Forelimb muscle (tissue), 1 donor: ENCODE measurements around the gene ERLEC1. TPM values are rescaled to one million over a fixed set of nuclear protein-coding genes. Genes with fewer than 3 reads are reported as not detected.
"Not testable (repeated sequence)": the region's sequence is repeated elsewhere in the genome, so short reads cannot be mapped to it uniquely, and the experiment has no call there.

Source experiments
- DNase-seq: peaks from one replicate; pipeline ENCODE4 v3.0.0-alpha.2; 2013; ENCODE audit warnings: low read depth
- polyA plus RNA-seq: library from polyadenylated mRNA; unstranded; fragments of 120-200 nt; gene quantifications from one replicate; pipeline ENCODE4 v1.2.1, GENCODE V29; 2013; ENCODE audit not compliant: insufficient read length

Gene ERLEC1, protein sequence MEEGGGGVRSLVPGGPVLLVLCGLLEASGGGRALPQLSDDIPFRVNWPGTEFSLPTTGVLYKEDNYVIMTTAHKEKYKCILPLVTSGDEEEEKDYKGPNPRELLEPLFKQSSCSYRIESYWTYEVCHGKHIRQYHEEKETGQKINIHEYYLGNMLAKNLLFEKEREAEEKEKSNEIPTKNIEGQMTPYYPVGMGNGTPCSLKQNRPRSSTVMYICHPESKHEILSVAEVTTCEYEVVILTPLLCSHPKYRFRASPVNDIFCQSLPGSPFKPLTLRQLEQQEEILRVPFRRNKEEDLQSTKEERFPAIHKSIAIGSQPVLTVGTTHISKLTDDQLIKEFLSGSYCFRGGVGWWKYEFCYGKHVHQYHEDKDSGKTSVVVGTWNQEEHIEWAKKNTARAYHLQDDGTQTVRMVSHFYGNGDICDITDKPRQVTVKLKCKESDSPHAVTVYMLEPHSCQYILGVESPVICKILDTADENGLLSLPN
- polyA plus RNA-seq, result 40.4 TPM

GRCh38 chr2:53786705-53787613 lies at the start of gene ERLEC1, which contains the start of gene ASB3:
Gene ERLEC1 (plus strand): TSS chr2:53787044. CDS start chr2:53787211, 167 bp downstream.
Gene ASB3 (minus strand): TSS chr2:53786953. CDS start chr2:53765572, 21,381 bp downstream.
- peak; percentile 74 for DNase-seq

DNA sequence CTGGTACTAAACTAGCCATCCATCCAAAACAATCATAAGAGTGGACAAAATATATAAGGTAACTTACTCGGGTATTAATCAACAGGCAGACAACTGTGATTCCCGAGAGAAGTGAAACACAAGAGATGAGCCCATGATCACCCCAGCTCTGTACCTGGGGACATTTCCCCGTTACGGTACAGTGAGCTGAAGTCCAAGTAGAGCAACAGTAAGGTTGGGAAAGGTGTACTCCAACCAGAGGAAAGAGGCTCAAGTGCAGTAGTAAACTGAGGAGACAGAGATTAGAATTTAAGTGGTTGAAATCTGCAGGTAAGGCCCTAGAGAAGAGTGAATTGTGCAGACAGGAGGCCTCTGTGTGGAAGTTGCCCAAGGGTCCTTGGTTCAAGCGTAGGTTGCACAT lies 49.8 kb upstream of the ERLEC1 start:
- DNase-seq, result no peak

- no peak for DNase-seq
These were observed 47.8 kb upstream of the ERLEC1 start for GRCh38 chr2:53739032-53739431.

DNA sequence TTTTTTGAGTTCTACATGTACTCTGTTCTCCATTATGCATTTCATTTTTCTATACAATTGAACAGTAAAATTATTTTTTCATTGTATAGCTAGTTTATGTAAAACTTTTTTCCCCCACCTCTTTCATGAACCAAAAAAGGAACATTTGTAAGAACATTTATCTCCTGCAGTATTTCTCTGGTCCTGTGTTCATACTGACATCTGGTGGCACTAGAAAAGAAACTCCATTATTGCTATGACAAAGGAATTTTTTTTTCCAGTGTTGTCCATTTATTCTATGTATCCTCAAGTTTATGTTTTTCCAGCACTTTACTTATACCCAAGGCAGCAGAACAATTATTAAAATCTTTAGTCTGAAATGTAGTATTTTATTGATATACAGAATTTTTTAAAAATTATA lies 46.7 kb upstream of the ERLEC1 start:
- peak; percentile 14 for DNase-seq

DNA sequence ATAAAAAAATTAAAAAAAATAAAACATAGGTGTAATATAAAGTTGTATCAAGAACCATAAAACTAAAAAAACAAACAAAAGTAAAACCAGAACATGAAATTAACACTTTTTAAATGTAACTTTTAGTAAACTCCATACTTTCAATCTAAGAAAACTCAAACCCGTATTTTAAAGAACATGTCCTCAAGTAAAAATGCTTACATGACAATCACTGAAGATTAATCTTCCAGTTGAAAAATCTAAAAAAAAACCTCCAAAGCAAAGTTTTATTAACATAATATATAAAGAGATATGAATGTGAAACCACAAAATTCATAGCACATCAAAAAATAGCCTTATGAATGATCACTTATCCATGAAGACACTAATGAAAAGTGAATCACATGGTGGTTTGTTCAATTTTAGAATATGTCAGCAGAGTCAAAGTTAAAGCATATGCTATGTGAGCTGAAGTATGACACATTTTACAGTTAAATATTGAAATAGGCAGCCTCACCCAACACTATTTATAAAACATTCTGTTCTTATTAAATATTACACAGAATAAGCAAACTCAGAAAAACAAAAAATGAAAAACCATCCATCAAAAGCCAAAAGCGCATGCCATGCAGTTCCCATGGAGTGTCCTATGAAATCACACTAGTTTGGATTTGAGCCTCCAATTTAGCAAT lies 42.3 kb upstream of the ERLEC1 start:
- no peak for DNase-seq

DNA sequence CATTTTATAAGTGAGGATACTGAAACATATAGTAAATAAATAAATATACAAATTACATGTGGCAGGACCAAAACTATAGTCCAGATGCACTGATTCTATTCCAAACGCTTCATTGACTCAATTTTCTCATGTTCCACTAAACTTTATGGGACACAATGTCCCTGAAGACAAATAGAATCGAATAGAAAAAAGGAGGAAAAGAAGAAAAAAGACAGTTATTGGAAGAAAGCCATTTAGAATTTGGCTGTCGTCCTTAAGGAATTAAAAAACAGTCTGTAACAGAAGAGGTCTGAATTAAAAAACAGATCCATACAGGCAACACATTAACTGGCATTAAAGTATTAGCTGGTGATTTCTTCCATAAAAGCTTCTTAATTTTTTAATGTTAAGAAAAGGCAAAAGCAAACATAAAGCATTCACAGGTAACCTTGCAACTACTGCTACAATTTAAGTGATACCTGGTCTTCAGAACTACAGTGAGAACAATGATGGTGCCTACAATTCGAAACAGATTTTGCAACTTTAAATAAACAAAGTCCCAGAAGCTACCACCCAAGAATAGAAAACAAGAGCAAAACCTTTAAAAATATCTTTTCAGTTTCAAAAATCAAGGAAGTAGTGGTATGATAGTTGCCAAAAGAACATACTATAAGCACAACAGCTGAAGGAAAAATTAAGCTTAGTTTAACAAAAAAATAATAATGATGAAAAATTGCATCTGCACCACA lies 36.6 kb upstream of the ERLEC1 start:
- peak; percentile 31 for DNase-seq

DNA sequence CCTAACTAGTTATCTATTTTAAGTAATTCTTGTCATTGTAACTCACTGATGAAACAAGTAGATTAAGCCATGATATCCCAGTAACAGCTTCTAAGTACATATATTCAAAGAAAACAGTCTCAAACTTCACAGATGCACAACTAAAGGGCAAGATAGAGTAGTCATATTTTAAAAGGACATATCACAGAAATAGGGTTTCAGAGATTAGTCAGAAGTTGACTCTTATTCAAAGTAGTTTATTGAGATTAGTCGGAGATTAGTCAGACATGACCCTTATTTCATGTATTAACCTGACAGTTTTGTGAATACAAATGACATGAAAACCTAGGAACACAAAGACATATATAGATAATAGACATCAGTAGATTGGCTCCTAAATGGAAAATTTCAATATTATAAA lies 35.1 kb upstream of the ERLEC1 start:
- no peak for DNase-seq

DNA sequence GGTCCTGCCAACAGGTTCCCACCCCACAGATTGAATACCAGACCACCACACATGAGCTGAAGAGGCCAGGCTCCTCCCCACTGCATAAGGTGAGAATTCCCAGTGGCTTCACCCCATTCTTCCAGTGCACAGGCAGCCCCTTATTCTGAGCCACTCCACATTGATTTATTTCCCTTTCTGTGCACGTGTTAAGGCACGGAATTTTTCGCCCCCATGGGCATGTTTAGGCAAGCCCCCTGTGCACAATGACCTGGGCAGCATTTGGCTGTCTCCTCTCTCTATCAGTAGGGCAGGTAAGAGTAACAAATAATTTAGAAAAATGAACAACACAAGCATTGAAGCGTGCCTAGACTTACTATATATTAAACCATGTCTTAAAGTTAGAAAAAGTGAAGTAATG lies 34.5 kb upstream of the ERLEC1 start:
- DNase-seq, result no peak

DNA sequence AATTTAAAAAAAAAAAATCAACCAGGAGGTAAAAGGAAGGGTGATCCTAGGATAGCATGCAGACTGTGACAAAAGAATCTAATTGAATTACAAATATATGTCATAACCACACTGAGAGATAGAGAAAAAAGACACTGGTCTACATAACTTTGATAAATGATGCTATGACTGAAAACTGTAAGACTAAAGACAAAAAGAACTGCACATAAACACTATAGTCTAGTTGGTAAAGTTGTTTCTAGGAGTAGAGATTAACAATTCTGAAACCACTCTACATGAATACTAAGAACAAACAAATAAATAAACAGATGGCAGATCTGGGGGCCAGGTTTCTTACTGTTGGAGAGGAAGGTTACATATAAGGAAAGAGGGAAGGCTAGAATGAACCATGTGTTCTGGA lies 33.8 kb upstream of the ERLEC1 start:
- no peak for DNase-seq

- no peak for DNase-seq
These were observed 31.7 kb upstream of the ERLEC1 start for GRCh38 chr2:53755121-53755520.

GRCh38 chr2:53756644-53757043 lies 30.2 kb upstream of the ERLEC1 start:
- DNase-seq, result no peak

DNA sequence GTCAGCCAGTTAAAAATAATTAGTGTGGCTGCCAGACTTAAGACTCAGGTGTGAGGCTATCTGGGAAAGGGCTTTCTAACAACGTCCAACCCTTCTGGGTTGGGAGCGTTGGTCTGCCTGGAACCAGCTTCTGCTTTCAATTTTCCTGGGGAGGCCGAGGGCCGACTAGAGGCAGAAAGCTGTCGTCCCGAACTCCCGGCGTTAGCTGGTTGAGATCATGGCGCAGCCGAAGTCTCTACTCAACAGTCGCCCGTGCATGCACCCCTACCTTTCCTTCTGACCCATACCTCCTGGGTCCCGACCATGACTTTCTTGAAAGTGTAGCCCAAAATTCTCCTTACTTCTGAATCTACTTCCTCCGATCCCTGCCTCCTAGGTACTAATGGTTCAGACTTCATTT lies 29.6 kb upstream of the ERLEC1 start:
- DNase-seq, result not testable (repeated sequence)

- DNase-seq, result no peak
These were observed 21.1 kb upstream of the ERLEC1 start for GRCh38 chr2:53765767-53766166.

DNA sequence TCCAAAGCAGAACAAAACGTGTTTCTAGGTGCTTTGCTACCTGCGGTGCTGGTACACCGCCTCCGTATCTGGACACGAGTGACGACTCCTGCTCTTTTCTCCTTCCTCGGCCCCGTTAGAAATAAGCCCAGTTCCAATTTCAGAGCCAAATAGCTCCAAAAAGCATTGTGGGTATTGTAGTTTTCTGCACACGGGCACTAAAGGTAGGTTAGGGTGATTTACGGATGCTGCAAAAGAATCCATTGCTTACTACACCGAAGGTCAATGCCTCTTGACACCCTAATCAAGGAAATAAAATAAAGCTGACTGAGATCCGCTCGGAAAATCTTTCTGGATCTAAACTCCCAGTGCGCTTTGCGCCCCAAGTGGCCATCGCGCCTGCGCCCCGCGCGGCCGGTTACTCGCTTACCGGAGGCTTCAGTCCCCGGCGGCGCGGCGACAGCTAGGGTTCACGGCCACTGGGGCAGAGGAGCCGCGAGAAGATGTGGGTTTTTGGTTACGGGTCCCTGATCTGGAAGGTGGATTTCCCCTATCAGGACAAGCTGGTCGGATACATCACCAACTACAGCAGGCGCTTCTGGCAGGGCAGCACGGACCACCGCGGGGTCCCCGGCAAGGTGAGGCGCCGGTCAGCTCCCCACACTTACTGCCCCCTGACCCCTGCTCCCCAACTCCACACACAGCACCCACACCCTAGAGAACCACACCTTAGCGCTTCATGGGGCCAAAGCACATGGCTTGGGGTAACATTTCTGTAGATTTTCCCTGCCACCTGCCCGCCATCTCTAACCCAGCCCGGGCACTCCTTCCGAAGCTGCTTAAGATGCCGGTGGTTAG lies 19.2 kb upstream of the ERLEC1 start, which contains the start of gene CHAC2:
Gene CHAC2 (plus strand): TSS at position 400 of the 837 bp plus-strand sequence. CDS start 83 bp downstream, at position 483.
- DNase-seq, result peak; percentile 46

GRCh38 chr2:53768242-53768542 lies 18.7 kb upstream of the ERLEC1 start:
- no peak for DNase-seq

- DNase-seq, result no peak
These were observed 17.4 kb upstream of the ERLEC1 start for GRCh38 chr2:53769318-53769945.

DNA sequence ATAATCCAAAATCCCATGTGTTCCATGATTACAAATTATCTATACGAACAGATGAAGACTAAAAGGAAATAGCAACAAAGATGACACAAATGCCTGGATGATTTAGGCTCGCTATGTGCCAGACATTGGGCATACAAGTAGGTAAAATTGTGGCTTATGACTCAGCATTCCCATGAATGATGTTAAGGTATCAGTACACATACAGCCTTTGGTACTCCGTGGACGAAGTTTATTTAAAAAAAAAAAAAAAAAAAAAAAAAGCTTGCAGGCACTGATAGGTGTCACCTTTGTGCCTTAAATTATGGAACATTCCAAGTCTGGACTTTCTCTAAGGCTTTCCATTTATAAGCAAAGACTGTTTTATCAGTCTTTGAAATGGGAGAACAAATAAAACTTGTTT lies 16.6 kb upstream of the ERLEC1 start:
- DNase-seq, result no peak

- no peak for DNase-seq
These were observed 9.7 kb upstream of the ERLEC1 start for GRCh38 chr2:53777134-53777533.

- DNase-seq, result no peak
These were observed 8.2 kb upstream of the ERLEC1 start for GRCh38 chr2:53778536-53779162.
